GM12878 (cell line): ENCODE data around the gene ITGA1. TPM values are rescaled to one million over a fixed set of nuclear protein-coding genes. Genes with fewer than 3 reads are reported as not detected.

ENCODE experiments used
- ATAC-seq: fragments of 200-7000 bp; cut with Tn5 transposase; 3 replicates; pipeline ENCODE4 v1.9.1; 2020; ENCODE audit warnings: mild to moderate bottlenecking, moderate library complexity
- BruUV-seq: library from RNA; stranded (reverse); fragments of 400-500 nt; replicated peaks from 2 replicates; lab custom pipeline; 2021; lab: Mats Ljungman, UMichigan
- CTCF ChIA-PET: fragments of 300-600 bp; sonication (Branson Sonifier 250); formaldehyde crosslinking; extraction: SDS; loops from one replicate; lab custom pipeline; 2021; ENCODE audit warnings: inconsistent platforms; lab: Yijun Ruan, JAX
- POLR2A ChIA-PET: fragments of 350-600 bp; formaldehyde crosslinking; extraction: SDS; loops from one replicate; lab custom pipeline; 2021; ENCODE audit warnings: inconsistent platforms; lab: Charles Lee
- RAD21 ChIA-PET: fragments of 300-600 bp; sonication (Branson Sonifier 250); formaldehyde crosslinking; loops from one replicate; lab custom pipeline; 2023; ENCODE audit warnings: antibody characterized with exemption; ENCODE audit not compliant: unreplicated experiment; lab: Charles Lee
- SMC1A ChIA-PET: fragments of 300-600 bp; sonication (Branson Sonifier 250); formaldehyde crosslinking; loops from one replicate; lab custom pipeline; 2023; ENCODE audit not compliant: unreplicated experiment, uncharacterized antibody; lab: Charles Lee
- DNase-seq: peaks from one replicate; pipeline ENCODE4 v3.0.0-alpha.2; 2011; ENCODE audit warnings: low read depth, low spot score
- FAIRE-seq: peaks from 3 replicates; lab custom pipeline; 2011; peaks lifted over from hg19 to GRCh38; lab: Jason Lieb, UNC
- H2AFZ ChIP-seq: 2 replicates; pipeline ENCODE4 v1.6.0; 2011; ENCODE audit warnings: low read depth, low read length, control low read depth; ENCODE audit not compliant: control insufficient read depth
- H3K27ac ChIP-seq: 2 replicates; pipeline ENCODE4 v1.5.1; 2011; ENCODE audit warnings: control low read depth; ENCODE audit not compliant: control insufficient read depth, insufficient read depth
- H3K27me3 ChIP-seq, 2 experiments: replicated peaks in 1 of 2; 2 replicates each; pipeline versions ENCODE4 v1.6.0 to v1.6.1; 2011; ENCODE audit warnings: low read length in 1 of 2; ENCODE audit not compliant: control insufficient read depth in 2 of 2, insufficient read depth in 2 of 2
- H3K36me3 ChIP-seq, 2 experiments: 2 replicates each; pipeline ENCODE4 v1.5.1; 2011; ENCODE audit warnings: low read length in 1 of 2; ENCODE audit not compliant: control insufficient read depth in 2 of 2, insufficient read depth in 2 of 2
- H3K4me1 ChIP-seq: 2 replicates; pipeline ENCODE4 v1.6.1; 2011; ENCODE audit warnings: mild to moderate bottlenecking, low read length, moderate library complexity, mixed read lengths; ENCODE audit not compliant: control insufficient read depth, insufficient read depth
- H3K4me2 ChIP-seq: 2 replicates; pipeline ENCODE4 v1.6.0; 2011; ENCODE audit warnings: control low read depth; ENCODE audit not compliant: control insufficient read depth, insufficient read depth
- H3K4me3 ChIP-seq: fragments of 200-600 bp; sonication (generic); 2 replicates; pipeline ENCODE4 v1.5.1; 2016
- H3K79me2 ChIP-seq: 2 replicates; pipeline ENCODE4 v1.6.0; 2011; ENCODE audit warnings: low read length; ENCODE audit not compliant: control insufficient read depth, insufficient read depth
- H3K9ac ChIP-seq: 2 replicates; pipeline ENCODE4 v1.8.0; 2011; ENCODE audit warnings: low read length, control low read depth, mixed read lengths; ENCODE audit not compliant: control insufficient read depth, insufficient read depth
- H3K9me3 ChIP-seq: replicated peaks from 3 replicates; pipeline ENCODE4 v1.5.1; 2011; ENCODE audit warnings: mild to moderate bottlenecking, low read length; ENCODE audit not compliant: control insufficient read depth, insufficient read depth
- H4K20me1 ChIP-seq: 2 replicates; pipeline ENCODE4 v1.6.0; 2011; ENCODE audit not compliant: control insufficient read depth, insufficient read depth
- ATF3 ChIP-seq: IDR thresholded peaks from 2 replicates; pipeline ENCODE4 v1.6.1; 2011; ENCODE audit warnings: low read depth, mild to moderate bottlenecking, low read length, moderate library complexity, borderline replicate concordance; ENCODE audit errors: extremely low read depth
- CHD4 ChIP-seq: fragments of 200-600 bp; sonication (generic); IDR thresholded peaks from 2 replicates; pipeline ENCODE4 v1.6.1; 2016; ENCODE audit warnings: mild to moderate bottlenecking
- EP300 ChIP-seq, 2 experiments: fragments of 150-350 bp in 1 of 2; IDR thresholded peaks; 2 replicates each; pipeline ENCODE4 v1.6.1; 2011 to 2012; ENCODE audit warnings: low read depth in 2 of 2, low read length in 2 of 2, borderline replicate concordance in 1 of 2, improper control_type of control experiment in 1 of 2, inconsistent platforms in 1 of 2; ENCODE audit not compliant: control insufficient read depth in 1 of 2
- ESRRA ChIP-seq: IDR thresholded peaks from 2 replicates; pipeline ENCODE4 v1.6.1; 2012; ENCODE audit warnings: mild to moderate bottlenecking, low read length, improper control_type of control experiment
- GABPA ChIP-seq: IDR thresholded peaks from 2 replicates; pipeline ENCODE4 v1.6.1; 2014; ENCODE audit warnings: antibody characterized with exemption, low read depth, mild to moderate bottlenecking, inconsistent platforms
- JUNB ChIP-seq: IDR thresholded peaks from 2 replicates; pipeline ENCODE4 v1.6.1; 2016; ENCODE audit warnings: antibody characterized with exemption, mild to moderate bottlenecking
- MAX ChIP-seq: IDR thresholded peaks from 2 replicates; pipeline ENCODE4 v1.6.1; 2012; ENCODE audit warnings: low read depth, low read length, improper control_type of control experiment
- NFYB ChIP-seq: IDR thresholded peaks from 2 replicates; pipeline ENCODE4 v1.6.1; 2011; ENCODE audit warnings: low read depth, mild to moderate bottlenecking, low read length, improper control_type of control experiment, moderate library complexity; ENCODE audit not compliant: insufficient read depth
- NRF1 ChIP-seq: conservative IDR thresholded peaks from 2 replicates; pipeline ENCODE4 v1.6.1; 2011; ENCODE audit warnings: mild to moderate bottlenecking, low read depth, low read length, improper control_type of control experiment
- SMAD5 ChIP-seq: IDR thresholded peaks from 2 replicates; pipeline ENCODE4 v1.6.1; 2016; ENCODE audit warnings: antibody characterized with exemption, low read depth
- SMC3 ChIP-seq: IDR thresholded peaks from 2 replicates; pipeline ENCODE4 v1.6.1; 2011; ENCODE audit warnings: low read length, improper control_type of control experiment, borderline replicate concordance
- TCF3 ChIP-seq: IDR thresholded peaks from 2 replicates; pipeline ENCODE4 v1.6.1; 2012; ENCODE audit warnings: low read depth, mild to moderate bottlenecking, low read length, borderline replicate concordance; ENCODE audit not compliant: insufficient read depth
- ZNF207 ChIP-seq: fragments of 450-650 bp; IDR thresholded peaks from 2 replicates; pipeline ENCODE4 v1.6.1; 2014; ENCODE audit warnings: antibody characterized with exemption, mild to moderate bottlenecking, borderline replicate concordance
- WGBS: methylation state at CpG from one replicate; pipeline ENCODE4 v1.1.6; 2016; ENCODE audit warnings: low lambda C conversion rate; ENCODE audit not compliant: insufficient replicate concordance, insufficient coverage; ENCODE audit errors: missing lambda C conversion rate; 5-methylcytosine and 5-hydroxymethylcytosine counted together
- in situ Hi-C: fragments of 300-500 bp; cut with MboI; formaldehyde crosslinking; loops from 9 replicates; pipeline ENCODE4 v1.14.3; 2018; ENCODE audit warnings: mixed read lengths
- intact Hi-C: fragments of 100-400 bp; cut with micrococcal nuclease; formaldehyde crosslinking; loops from one replicate; pipeline ENCODE4 v1.14.2; 2022; ENCODE audit not compliant: unreplicated experiment
- polyA plus RNA-seq, 11 experiments: library from polyadenylated mRNA; depleted of rRNA in 4 of 11; unstranded in 6 of 11; stranded (reverse) in 5 of 11; fragments of >200 nt; fragmentation: Nextera tagmentation in 4 of 11; fragmentation: Illumina TruSeq in 1 of 11; extraction: Ambion mirVana in 4 of 11; extraction: Trizol in 1 of 11; gene quantifications; 1 replicate in 1 of 11; 2 replicates in 10 of 11; pipeline versions ENCODE4 v1.2.1 to v1.2.3, GENCODE V29; 2011 to 2016; ENCODE audit warnings: inconsistent platforms in 2 of 11, missing spikeins in 2 of 11, low read depth in 1 of 11
- total RNA-seq, 4 experiments: library from RNA; depleted of rRNA in 3 of 4; stranded (reverse); fragments of >200 nt in 3 of 4; fragmentation: Illumina TruSeq in 1 of 4; extraction: Trizol in 1 of 4; gene quantifications; 2 replicates each; pipeline versions ENCODE4 v1.2.1 to v1.2.3, GENCODE V29; 2013 to 2021

Gene ITGA1
- total and polyA plus RNA-seq, 10 of the 15 experiments (the other 5 are each of a cell fraction or from before 2014, with no cell fraction given), result 0.02 to 0.56 (median 0.19) TPM

- Histone ChIP-seq H3K4me1 (no peaks in the 10 kb centered on the region), H4K20me1 (no peaks in the 10 kb centered on the region), H3K4me2 (no peak overlapping the region), H3K36me3 (no peaks in the 10 kb centered on the region), H3K4me3 (no peak overlapping the region), H3K27me3 (no peaks in the 10 kb centered on the region)
- no peak for DNase-seq
- intact Hi-C loops, result no loop called here
- in situ Hi-C loops, result no loop called here
- ChIA-PET POLR2A (interaction anchor here (0.6 kb wide), 1 partner anchor 269 kb away, joined by 3 read pairs; no protein-coding TSS in a partner anchor), SMC1A (no interaction called here)
- ATAC-seq, result no peak
- no peak for TF ChIP-seq SMAD5
- no peak for TF ChIP-seq MAX
- TF ChIP-seq NRF1, result no peak
- TF ChIP-seq EP300 (IDR thresholded peaks at IDR 0.05; ENCODE audit: borderline replicate concordance in 1 of 2, control insufficient read depth in 1 of 2, low read depth in 2 of 2, low read length in 2 of 2), result no peak
- no peak for TF ChIP-seq JUNB
- TF ChIP-seq GABPA, result no peak
- TF ChIP-seq TCF3, result no peak
- no peak for TF ChIP-seq ZNF207
- no peak for TF ChIP-seq ESRRA
- no peak for TF ChIP-seq ATF3
- no peak for TF ChIP-seq CHD4
- TF ChIP-seq NFYB, result no peak
- no peak for TF ChIP-seq SMC3
- TF ChIP-seq, all 136 proteins: peak for 0
- H3K9me3 ChIP-seq, result no peaks in the 10 kb centered on the region
- no peak overlapping the region for H2AFZ ChIP-seq
- RAD21 ChIA-PET, result no interaction called here
- CTCF ChIA-PET, result interaction anchor here (0.7 kb wide), 1 partner anchor 9 kb away, joined by 3 read pairs; no protein-coding TSS in a partner anchor
- no TSS peak for BruUV-seq
- H3K27ac ChIP-seq, result no peak overlapping the region
- WGBS, result 96% methylated on average over 2 of the region's 2 CpGs
- H3K79me2 ChIP-seq, result no peaks in the 10 kb centered on the region
- FAIRE-seq, result no peak
- H3K9ac ChIP-seq, result no peak overlapping the region
Measured at GRCh38 chr5:52834320-52834719, 46.6 kb downstream of the ITGA1 start.
